Nephron (organoid): ENCODE data around the gene TMEM53.

Experiments used
- H3K27ac Mint-ChIP-seq, 3 experiments: 2 replicates each; pipeline ENCODE4 v1.8.0; 2020; ENCODE audit warnings: mixed read lengths in 3 of 3, mild to moderate bottlenecking in 2 of 3, moderate library complexity in 1 of 3
- H3K27me3 Mint-ChIP-seq: 2 replicates; pipeline ENCODE4 v1.8.0; 2021; ENCODE audit warnings: low read depth, mild to moderate bottlenecking, moderate library complexity, mixed read lengths
- H3K36me3 Mint-ChIP-seq: 2 replicates; pipeline ENCODE4 v1.8.0; 2020; ENCODE audit warnings: low read depth, mixed read lengths
- H3K4me1 Mint-ChIP-seq: 2 replicates; pipeline ENCODE4 v1.8.0; 2020; ENCODE audit warnings: mixed read lengths
- H3K4me3 Mint-ChIP-seq, 3 experiments: 2 replicates each; pipeline ENCODE4 v1.8.0; 2020; ENCODE audit warnings: mild to moderate bottlenecking in 3 of 3, mixed read lengths in 3 of 3, moderate library complexity in 2 of 3
- H3K9me3 Mint-ChIP-seq: 2 replicates; pipeline ENCODE4 v1.8.0; 2020; ENCODE audit warnings: mixed read lengths
- CTCF ChIP-seq, 3 experiments: fragments of 200-600 bp; sonication (generic); IDR thresholded peaks; one replicate each; pipeline ENCODE4 v1.5.0; 2021; ENCODE audit warnings: antibody characterized with exemption in 3 of 3; ENCODE audit not compliant: unreplicated experiment in 3 of 3

Gene TMEM53

DNA sequence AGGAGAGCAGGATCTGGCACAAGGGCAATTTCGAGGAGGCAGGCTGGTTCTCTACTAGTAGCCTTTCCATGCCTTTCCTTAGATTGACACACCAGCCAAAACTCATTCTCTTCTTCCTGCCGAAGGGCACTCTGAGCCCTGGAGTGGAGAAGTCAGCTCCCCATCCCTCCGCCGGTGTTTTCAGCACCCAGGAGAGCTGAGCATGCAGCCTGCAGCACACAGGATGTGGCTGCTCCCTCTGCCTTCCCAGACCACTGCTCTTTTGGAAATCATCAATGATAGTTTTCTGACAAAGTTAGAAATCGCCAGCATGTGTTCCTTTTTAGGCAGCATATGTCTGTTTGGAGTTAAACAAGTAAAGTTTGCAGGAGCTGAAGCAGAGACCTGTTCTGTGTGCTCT lies 45.0 kb upstream of the TMEM53 start:
- peaks cover 11% of the 10 kb centered on the region for H3K4me1 Mint-ChIP-seq
- H3K9me3 Mint-ChIP-seq, result no peaks in the 10 kb centered on the region
- H3K36me3 Mint-ChIP-seq, result no peaks in the 10 kb centered on the region

GRCh38 chr1:44718091-44718490 lies 43.8 kb upstream of the TMEM53 start:
- Mint-ChIP-seq H3K36me3 (no peaks in the 10 kb centered on the region), H3K4me1 (peaks cover 11% of the 10 kb centered on the region), H3K9me3 (no peaks in the 10 kb centered on the region), H3K4me3 (no peak overlapping the region), H3K27ac (no peak overlapping the region), H3K27me3 (peaks cover 19% of the 10 kb centered on the region)
- no peak for TF ChIP-seq CTCF (IDR thresholded peaks at IDR 0.05; ENCODE audit: unreplicated experiment in 3 of 3)

More for the DNA sequence above, 45.0 kb upstream of the TMEM53 start:
- H3K4me3 Mint-ChIP-seq, result no peak overlapping the region
- TF ChIP-seq CTCF (IDR thresholded peaks at IDR 0.05; ENCODE audit: unreplicated experiment in 3 of 3), result no peak
- H3K27me3 Mint-ChIP-seq, result peaks cover 20% of the 10 kb centered on the region
- no peak overlapping the region for H3K27ac Mint-ChIP-seq

DNA sequence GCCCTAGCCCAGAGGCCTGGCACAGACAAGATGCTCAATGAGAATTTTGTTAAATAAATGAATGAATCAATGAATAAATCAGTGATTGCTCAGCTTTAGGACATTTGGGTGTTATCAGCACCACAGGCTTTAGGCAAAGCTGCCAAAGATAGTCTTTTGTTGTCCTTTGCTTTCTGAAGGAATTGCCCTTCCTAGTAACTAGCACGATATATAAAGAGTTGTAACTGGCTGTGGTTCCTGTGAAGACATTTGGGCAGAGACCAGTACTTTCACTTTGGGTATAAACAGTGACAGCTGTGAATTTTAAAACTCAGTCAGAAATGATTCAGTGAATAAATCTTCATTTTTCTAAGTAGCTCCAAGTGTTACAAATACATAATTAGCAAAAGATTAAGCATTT lies 43.4 kb upstream of the TMEM53 start:
- Mint-ChIP-seq H3K4me1 (peaks cover 11% of the 10 kb centered on the region), H3K4me3 (no peak overlapping the region), H3K27me3 (peaks cover 17% of the 10 kb centered on the region), H3K36me3 (no peaks in the 10 kb centered on the region), H3K9me3 (no peaks in the 10 kb centered on the region), H3K27ac (no peak overlapping the region)
- TF ChIP-seq CTCF (IDR thresholded peaks at IDR 0.05; ENCODE audit: unreplicated experiment in 3 of 3), result no peak

DNA sequence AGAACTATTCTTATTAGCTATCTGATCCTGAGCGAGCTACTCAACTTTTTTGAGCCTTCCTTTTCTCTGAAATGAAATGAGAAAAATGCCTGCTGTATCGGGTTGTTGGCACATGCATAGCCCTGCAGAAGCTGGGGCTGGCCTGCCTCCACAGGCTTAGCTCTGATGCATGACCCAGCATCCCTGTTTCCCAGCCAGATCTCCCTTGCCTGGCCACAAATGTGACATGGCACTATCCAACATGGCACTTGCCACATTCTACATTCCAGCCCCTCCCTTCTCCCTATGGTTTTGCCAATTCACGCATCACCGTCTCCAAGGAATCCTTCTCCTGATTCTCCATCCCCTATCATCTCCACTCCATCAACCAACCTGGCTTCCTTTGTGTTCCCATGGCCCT lies 42.9 kb upstream of the TMEM53 start:
- Mint-ChIP-seq H3K4me1 (peaks cover 11% of the 10 kb centered on the region), H3K27ac (no peak overlapping the region), H3K9me3 (no peaks in the 10 kb centered on the region), H3K27me3 (peaks cover 17% of the 10 kb centered on the region), H3K36me3 (no peaks in the 10 kb centered on the region), H3K4me3 (no peak overlapping the region)
- TF ChIP-seq CTCF (IDR thresholded peaks at IDR 0.05; ENCODE audit: unreplicated experiment in 3 of 3), result no peak

DNA sequence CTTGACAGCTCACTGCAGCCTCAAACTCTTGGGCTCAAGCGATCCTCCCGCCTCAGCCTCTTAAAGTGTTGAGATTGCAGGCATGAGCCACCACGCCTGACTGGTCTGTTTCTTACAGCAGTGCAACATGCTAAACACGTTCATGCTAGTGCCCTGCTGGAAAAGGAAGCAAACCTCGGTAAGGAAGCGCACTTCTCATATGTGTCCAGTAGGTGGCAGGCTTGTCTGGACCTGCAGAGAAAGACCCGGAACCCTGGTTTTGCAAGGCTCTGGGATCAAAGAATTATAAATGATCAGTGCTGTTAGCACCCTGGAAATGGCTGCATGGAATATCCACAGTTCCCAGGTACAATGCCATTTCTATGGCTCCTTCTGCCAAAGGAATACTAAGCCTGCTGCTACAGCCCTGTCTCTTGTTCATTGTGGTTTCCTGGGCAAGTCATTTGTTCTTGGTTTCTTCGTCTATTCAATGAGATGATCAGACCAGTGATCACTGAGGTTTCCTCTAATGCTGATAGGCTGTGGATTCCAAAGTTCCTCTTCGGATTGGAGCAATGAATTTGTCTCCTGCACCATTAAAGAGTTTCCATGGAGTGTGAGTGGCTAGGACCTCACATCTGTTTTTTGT lies 40.8 kb upstream of the TMEM53 start:
- Mint-ChIP-seq H3K27me3 (peaks cover 17% of the 10 kb centered on the region), H3K9me3 (peaks cover 4% of the 10 kb centered on the region), H3K36me3 (peaks cover 3% of the 10 kb centered on the region), H3K4me3 (no peak overlapping the region), H3K27ac (peak overlapping the region in 1 of 3 experiments; percentile 55), H3K4me1 (no peaks in the 10 kb centered on the region)
- TF ChIP-seq CTCF (IDR thresholded peaks at IDR 0.05; ENCODE audit: unreplicated experiment in 3 of 3), result peak; percentile 83 to 91 (median 91)

- Mint-ChIP-seq H3K27ac (peak overlapping the region in 1 of 3 experiments; percentile 55), H3K4me3 (no peak overlapping the region), H3K36me3 (peaks cover 3% of the 10 kb centered on the region), H3K4me1 (no peaks in the 10 kb centered on the region), H3K27me3 (peaks cover 17% of the 10 kb centered on the region), H3K9me3 (peaks cover 4% of the 10 kb centered on the region)
- TF ChIP-seq CTCF (IDR thresholded peaks at IDR 0.05; ENCODE audit: unreplicated experiment in 3 of 3), result no peak
Observed at GRCh38 chr1:44714532-44714931, 40.3 kb upstream of the TMEM53 start.
